NCI-H2029 (cell line): ENCODE measurements around the gene KASH5.
"Not testable (repeated sequence)": the region's sequence is repeated elsewhere in the genome, so short reads cannot be mapped to it uniquely, and the experiment has no call there.

Experiments
- DNase-seq: peaks from one replicate; lab custom pipeline; 2025; lab: John Stamatoyannopoulos, UW

The KASH5 gene

GRCh38 chr19:49455773-49456172, 67.7 kb downstream of the KASH5 start:
- no peak for DNase-seq

GRCh38 chr19:49456326-49456725, 68.3 kb downstream of the KASH5 start:
- DNase-seq: no peak

- DNase-seq: no peak
These were observed 70.5 kb downstream of the KASH5 start for GRCh38 chr19:49458567-49458903.

- DNase-seq: no peak
These were observed 71.3 kb downstream of the KASH5 start for GRCh38 chr19:49459388-49459787.

GRCh38 chr19:49461130-49461529, 73.1 kb downstream of the KASH5 start:
- not testable (repeated sequence) for DNase-seq

GRCh38 chr19:49461656-49462055, 73.6 kb downstream of the KASH5 start:
- no peak for DNase-seq

- DNase-seq: no peak
These were observed 74.4 kb downstream of the KASH5 start for GRCh38 chr19:49462492-49462891.

GRCh38 chr19:49463960-49464740, 76.1 kb downstream of the KASH5 start:
- no peak for DNase-seq

- no peak for DNase-seq
These were observed 77.3 kb downstream of the KASH5 start for GRCh38 chr19:49465371-49465770.
